Measurements from ENCODE around the gene ATP6AP1. TPM values are rescaled to one million over a fixed set of nuclear protein-coding genes. Genes with fewer than 3 reads are reported as not detected.

ATP6AP1 gene
- total RNA-seq, 1 donor: 33.2 TPM

DNA sequence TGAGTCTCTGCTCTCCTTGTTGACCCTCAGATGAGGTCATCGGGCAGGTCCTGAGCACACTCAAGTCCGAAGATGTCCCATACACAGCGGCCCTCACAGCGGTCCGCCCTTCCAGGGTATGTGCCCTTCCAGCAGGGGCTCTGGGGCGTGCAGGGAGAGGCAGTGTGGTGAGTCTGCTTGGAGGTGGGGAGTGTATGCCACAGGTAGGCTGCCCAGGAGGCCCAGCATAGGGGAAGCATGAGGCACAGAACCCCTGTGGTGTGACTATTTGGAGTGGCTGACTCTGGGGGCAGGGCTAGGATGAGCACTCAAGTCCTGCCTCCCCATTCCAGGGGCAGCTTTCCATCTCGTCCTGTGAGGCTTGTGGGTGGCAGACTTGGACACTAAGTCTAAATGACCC, 5.1 kb downstream of the ATP6AP1 start:
- no peak for DNase-seq (ENCODE audit: low read depth)

DNA sequence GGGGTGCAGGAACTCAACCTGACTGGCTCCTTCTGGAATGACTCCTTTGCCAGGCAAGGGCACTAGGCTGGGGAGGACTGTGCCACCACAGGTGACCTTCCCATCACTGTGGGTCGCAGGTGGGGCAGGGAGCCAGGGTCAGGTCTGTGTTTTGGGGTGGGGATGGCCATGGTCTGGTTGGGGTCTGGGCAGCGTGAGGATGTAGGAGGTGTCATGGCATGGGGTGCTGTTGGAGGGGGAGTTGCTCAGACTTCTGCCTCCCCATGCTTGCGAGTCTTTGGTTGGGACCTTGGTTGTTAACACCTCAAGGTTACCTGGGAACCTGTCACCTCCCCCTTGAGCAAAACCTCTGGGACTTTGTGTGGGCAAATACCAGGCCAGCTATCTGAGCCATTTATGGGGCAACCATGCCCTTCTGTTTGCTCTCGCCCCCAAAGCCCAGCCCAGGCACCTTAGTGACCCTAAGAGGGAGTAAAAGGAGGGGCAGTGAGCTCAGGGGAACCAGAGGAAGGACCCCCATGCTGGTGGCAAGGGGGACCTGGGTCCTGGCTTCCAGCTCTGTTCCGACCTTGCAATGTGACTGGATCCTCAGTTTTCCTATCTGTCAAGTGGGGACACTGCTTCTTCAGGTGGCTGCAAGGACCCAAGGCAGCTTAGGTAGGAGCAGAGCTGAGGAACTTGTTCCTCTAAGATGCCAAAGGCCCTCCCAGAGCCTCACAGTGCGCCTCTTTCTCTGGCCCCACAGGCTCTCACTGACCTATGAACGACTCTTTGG, 6.1 kb downstream of the ATP6AP1 start:
- no peak for DNase-seq (ENCODE audit: low read depth)
- no peak overlapping the region for H3K4me3 ChIP-seq (ENCODE audit: low read depth, low read length)
- TF ChIP-seq, protein P1, sequence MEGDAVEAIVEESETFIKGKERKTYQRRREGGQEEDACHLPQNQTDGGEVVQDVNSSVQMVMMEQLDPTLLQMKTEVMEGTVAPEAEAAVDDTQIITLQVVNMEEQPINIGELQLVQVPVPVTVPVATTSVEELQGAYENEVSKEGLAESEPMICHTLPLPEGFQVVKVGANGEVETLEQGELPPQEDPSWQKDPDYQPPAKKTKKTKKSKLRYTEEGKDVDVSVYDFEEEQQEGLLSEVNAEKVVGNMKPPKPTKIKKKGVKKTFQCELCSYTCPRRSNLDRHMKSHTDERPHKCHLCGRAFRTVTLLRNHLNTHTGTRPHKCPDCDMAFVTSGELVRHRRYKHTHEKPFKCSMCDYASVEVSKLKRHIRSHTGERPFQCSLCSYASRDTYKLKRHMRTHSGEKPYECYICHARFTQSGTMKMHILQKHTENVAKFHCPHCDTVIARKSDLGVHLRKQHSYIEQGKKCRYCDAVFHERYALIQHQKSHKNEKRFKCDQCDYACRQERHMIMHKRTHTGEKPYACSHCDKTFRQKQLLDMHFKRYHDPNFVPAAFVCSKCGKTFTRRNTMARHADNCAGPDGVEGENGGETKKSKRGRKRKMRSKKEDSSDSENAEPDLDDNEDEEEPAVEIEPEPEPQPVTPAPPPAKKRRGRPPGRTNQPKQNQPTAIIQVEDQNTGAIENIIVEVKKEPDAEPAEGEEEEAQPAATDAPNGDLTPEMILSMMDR (IDR thresholded peaks at IDR 0.05; ENCODE audit: insufficient read depth, low read length): no peak

More for the DNA sequence above, 5.1 kb downstream of the ATP6AP1 start:
- no peak overlapping the region for H3K4me3 ChIP-seq (ENCODE audit: low read depth, low read length)
- TF ChIP-seq, protein P1 (IDR thresholded peaks at IDR 0.05; ENCODE audit: insufficient read depth, low read length): no peak

DNA sequence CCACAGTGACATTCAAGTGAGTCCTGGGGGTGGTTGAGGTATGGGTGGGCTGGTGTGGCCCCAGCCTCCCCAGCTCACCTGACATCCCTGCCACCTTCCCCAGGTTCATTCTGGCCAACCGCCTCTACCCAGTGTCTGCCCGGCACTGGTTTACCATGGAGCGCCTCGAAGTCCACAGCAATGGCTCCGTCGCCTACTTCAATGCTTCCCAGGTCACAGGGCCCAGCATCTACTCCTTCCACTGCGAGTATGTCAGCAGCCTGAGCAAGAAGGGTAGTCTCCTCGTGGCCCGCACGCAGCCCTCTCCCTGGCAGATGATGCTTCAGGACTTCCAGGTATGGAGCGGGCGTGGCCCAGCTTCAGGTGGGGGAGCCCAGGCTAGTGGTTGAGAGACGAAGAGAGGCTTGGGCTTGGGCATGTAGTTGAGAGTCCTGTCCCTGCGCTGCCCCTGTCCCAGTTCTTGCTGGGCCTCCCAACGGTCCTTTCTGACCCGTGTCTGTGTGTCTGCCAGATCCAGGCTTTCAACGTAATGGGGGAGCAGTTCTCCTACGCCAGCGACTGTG, 6.8 kb downstream of the ATP6AP1 start:
- H3K4me3 ChIP-seq (ENCODE audit: low read depth, low read length): no peak overlapping the region
- TF ChIP-seq, protein P1 (IDR thresholded peaks at IDR 0.05; ENCODE audit: insufficient read depth, low read length): no peak
- no peak for DNase-seq (ENCODE audit: low read depth)

DNA sequence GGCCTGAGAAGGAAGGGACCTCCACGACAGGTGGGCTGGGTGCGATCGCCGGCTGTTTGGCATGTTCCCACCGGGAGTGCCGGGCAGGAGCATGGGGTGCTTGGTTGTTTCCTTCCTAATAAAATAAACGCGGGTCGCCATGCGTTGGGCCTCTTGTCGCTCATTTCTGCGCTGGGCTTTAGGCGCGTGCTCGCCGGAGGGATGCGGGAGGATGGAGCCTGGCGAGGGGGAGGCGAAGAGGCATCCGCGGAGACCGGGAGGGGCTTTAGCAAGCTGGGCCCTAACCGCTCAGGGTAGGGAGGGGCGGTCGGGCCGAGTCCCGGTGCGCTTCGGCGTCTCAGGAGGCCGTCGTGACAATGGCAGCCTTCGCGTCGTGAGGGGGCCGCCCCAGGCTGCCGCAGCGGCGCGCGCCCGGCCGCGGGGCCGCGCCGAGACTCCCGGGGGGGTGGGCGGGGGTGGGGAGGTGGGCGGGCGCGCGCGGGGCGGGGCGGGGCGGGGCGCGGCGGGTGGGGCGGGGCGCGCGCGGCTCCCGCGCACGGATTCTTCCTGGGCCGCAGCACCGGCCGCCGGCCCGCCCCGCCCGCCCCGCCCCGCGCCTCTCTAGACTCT, 8.0 kb downstream of the ATP6AP1 start:
- H3K4me3 ChIP-seq (ENCODE audit: low read depth, low read length): peak overlapping the region; percentile 77
- DNase-seq (ENCODE audit: low read depth): peak; percentile 19
- TF ChIP-seq, protein P1 (IDR thresholded peaks at IDR 0.05; ENCODE audit: insufficient read depth, low read length): no peak

DNA sequence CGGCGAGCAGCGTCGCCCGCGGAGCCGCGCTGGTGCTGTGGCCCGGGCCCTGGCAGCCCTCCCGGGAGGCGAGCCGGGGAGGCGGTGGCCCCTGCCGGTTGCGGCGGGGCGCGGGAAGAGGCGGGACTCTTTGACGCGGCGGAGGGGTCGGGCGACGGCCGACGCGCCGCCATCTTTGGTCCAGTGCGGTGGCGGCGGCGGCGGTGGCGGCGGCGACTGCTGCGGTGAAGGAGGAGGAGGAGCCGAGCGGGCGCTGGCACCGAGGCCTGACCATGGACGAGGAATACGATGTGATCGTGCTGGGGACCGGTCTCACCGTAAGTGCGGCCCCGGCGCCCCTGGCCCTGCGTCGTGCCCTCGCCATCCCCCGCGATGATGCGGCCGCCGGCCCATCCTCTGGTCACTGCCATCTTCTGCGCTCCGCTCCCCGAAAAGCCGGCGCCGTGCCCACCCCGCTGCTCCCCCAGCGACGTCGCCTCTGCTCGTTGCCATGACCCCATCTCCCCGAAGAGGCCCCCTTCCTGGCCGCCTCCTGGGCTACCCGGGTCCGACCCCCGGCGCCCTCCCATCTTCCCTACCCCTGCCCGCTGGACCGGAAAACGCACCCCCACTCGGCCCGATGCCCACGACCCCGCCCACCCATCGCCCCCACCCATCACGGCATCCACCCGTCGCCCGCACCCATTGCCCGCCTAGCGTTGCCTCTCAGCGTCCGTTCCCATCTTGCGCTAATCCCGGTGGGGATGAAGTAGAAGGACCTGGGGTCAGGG, 8.7 kb downstream of the ATP6AP1 start, which contains the start of gene GDI1:
TSS of gene GDI1 (plus strand) at position 172 of the 770 bp plus-strand sequence. CDS start at position 273, 101 bp downstream.
- H3K4me3 ChIP-seq (ENCODE audit: low read depth, low read length): peak within 1 kb of the TSS; percentile 77
- TF ChIP-seq, protein P1 (IDR thresholded peaks at IDR 0.05; ENCODE audit: insufficient read depth, low read length): no peak
- DNase-seq (ENCODE audit: low read depth): peak; percentile 23
